Stimulated activated CD4-positive, alpha-beta T cell treated with anti-CD3 and anti-CD28 coated beads, Interleukin-4, amount 100 ng/mL, for 48 hours (primary cell): ENCODE data around the gene PAQR8.
"Not testable (repeated sequence)": the region's sequence is repeated elsewhere in the genome, so short reads cannot be mapped to it uniquely, and the experiment has no call there.

Experiments used
- DNase-seq, 2 donors: peaks; one replicate each; pipeline ENCODE4 v3.0.0-alpha.2; 2020; ENCODE audit warnings: low read depth in 2 of 2

The PAQR8 gene

DNA sequence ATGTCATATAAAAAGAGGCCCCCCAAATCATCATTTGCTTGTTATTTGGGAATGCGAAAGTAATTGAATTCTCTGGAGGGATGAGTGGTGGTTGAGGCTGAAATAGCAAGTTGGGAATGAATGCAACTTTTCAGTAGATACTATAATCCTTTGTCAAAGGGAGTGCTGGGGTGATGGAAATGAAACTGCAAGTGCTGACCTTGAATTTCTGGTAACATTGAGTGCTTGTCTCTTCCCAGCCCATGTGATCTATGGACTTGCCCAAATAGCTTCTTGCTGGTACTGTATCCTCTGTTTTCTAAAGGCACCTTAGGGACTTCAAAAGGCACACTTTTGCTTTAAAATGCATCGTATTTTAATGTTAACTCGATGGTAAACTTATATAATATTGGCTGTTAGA, 14.8 kb downstream of the PAQR8 start:
- no peak for DNase-seq

DNA sequence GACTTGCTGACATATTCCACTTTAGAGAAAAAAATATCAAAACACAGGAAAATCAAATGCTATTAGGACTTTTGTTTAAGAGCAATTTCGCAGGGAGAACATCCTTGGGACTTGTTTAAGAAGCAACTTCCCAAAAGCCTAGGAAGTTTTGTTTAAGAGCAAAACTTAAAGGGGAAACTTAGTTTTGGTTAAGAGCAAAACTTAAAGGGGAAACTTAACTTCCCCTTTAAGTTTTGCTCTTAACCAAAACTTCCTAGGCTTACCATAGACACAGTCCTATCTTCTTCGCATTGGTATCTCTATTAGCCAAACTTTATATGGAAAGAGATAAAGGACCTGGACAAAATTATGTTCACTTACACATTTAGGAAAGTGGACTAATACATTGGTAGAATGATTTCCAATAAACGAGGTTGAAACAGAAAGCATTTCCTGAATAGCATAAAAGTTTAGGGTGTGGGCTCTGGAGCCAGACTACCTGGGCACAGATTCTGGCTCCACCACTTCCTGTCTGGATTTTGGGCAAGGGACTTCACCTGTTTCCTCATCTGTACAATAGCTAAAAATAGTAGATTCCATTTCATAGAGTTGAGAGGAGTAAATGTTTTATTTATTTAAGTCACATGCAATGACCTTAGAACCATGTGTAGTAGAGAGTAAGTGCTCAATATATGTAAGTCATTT, 15.7 kb downstream of the PAQR8 start:
- no peak for DNase-seq

DNA sequence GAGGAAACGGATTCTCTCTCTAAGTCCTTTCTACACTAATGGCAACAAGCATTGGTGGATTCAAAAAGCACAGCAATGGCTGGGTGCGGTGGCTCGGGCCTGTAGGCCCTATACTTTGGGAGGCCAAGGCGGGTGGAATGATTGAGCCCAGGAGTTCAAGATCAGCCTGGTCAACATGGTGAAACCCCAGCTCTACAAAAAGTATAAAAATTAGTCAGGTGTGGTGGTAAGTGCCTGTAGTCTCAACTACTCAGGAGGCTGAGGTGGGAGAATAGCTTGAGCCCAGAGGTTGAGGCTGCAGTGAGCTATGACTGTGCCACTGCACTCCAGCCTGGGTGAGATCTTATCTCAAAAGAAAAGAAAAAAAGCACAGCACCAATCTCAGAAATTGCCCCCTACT, 19.3 kb downstream of the PAQR8 start:
- no peak for DNase-seq

DNA sequence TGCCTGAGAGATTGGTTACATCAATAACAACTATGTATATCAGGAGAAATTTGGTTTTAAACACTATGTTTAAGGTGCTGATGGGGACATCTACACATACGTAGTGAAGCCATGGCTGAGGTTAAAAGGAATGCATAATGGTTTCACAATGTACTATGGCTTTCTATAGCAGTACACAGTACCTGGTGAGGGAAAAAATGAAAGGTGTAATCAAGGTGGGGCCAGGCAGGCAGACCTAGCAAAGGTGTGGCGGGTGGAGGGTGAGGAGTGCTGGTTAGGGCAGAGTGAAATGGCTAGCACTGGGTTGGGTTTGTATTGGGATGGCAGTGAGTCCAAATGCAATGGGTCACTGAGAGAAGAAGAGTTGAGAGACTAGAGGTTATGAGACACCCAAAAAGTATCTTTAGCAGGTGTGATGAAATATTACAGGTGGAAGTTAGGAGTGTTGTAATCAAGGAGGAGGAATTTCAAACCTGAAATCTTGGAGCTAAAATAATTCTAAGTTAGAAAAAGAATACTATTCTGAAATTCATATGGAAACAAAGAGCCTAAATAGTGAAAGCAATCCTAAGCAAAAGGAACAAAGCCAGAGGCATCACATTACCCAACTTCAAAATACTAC, 22.3 kb downstream of the PAQR8 start:
- DNase-seq = no peak

DNA sequence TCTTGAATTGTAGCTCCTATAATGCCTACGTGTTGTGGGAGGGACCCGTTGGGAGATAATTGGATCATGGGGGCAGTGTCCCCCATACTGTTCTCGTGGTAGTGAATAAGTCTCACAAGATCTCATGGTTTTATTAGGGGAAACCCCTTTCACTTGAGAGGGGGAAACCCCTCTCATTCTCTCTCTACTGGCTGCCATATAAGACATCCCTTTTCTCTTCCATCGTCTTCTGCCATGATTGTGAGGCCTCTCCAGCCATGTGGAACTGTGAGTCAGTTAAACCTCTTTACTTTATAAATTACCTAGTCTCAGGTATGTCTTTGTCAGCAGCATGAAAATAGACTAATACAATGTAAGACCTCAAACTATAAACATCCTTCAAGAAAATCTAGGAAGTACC, 23.1 kb downstream of the PAQR8 start:
- no peak for DNase-seq

DNA sequence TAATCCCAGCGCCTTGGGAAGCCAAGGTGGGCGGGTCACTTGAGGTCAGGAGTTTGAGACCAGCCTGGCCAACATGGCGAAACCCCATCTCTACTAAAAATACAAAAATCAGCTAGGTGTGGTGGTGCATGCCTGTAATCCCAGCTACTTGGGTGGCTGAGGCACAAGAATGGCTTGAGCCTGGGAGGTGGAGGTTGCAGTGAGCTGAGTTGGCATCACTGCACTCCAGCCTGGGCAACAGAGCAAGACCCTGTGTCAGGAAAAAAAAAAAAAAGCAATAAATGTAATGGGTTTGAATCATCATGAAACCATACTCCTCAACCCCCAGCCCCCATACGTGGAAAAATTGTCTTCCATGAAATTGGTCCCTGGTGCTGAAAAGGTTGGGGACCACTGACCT, 26.2 kb downstream of the PAQR8 start:
- DNase-seq = not testable (repeated sequence)

DNA sequence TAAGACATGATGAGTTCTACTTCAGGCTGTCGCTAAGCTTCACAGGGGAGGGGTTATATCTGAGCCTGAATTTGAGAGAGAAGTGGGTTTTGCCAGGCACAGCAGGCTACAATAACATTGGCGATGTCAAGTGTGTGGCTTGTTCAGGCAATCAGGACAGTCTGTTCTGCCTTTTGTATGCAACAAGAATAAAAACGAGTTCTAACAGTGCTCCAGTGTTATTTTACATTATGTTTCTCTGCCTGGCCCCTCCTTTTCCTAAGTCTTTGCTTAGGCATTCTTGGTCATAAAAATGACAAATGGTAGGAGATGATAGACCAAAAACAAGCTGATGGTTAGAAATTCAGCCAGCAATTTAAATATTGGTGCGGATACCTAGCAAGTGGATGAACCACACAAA, 26.8 kb downstream of the PAQR8 start:
- DNase-seq = no peak

DNA sequence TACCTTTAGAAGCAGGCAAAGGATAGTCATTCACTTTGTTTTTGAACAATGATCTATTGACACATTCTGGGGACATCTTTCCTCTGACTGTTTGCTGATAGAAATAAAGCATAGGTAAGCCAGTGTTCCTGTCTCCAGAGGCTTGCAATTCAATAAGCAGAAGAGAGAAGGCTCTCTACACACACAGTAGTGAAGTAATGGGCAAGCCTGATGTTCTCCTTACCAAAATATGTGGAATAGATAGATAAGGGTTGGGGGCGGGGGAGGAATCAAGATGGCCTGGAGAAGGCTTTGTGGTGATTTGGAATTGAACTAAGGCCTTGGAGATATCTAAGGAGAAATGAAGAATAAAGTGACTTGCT, 27.3 kb downstream of the PAQR8 start:
- DNase-seq = no peak

DNA sequence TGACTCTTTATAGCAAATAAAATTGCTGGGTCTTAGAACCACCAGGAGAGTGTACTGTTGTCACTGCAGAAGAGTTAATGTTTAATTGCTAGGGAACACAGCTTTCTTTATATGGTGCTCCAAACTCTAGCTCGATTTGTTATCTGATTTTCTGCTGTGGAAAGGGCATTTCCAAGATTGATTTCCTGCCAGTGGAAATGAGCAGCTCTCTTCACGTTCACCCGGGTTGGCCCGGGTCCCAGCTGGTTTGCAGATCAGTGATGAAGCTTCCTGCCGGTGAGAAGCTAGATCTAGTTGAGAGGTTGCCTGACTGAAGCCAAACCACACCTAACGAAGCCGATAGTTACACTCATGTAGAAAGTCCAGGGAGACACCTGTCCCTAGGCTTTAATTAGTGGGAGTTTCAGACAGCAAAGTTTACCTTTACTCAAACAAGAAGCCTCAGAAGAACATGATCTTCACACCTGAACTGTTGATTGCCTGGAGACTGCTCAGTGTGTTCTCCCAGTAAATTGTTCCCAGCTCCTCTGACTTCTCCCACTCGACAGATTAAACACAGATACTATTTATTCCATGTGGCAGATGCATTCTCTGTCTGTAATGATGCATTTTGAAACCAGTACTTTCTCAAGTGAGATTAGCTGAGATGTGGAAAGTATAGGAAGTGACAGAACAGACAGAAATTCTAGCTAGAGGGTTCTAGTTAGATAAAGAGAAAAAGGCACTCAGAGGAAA, 27.8 kb downstream of the PAQR8 start:
- peak in 1 of 2 donors; percentile 27 for DNase-seq

DNA sequence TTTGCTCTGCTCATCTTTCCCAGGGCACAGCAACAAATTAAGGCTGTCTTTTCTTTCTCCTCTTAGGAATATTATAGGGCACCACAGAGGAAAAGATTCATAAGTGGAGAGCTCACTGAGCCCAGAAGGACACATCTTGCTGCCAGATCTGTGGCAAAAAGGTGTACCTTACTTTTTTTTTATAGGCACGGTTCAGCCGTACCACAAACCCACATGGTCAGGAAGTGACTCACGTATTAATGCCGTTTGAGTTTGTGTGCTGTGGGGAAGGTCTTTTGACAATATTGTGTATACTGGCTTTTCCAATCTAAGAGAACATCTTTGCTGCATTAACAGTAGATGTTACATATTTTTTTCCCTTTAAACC, 28.4 kb downstream of the PAQR8 start:
- DNase-seq = no peak

DNA sequence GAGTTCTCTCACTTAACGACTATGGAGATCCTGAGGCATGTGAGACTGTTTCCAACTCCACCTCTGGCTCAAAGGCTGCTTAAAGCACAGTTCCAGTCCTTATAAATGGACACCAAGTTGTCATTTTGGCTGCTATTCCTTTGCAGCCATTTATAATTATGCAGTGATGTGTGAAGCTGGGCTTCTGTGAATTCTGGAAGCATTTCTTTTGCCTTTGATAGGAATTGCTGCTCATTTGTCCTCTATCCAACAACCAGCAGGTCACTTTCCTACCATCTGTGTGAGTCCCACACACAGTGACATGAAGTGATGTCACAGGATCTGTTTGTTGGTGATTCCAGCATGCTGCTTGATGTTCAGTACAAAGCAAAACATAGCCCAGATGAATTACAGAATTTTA, 29.6 kb downstream of the PAQR8 start:
- DNase-seq = no peak

DNA sequence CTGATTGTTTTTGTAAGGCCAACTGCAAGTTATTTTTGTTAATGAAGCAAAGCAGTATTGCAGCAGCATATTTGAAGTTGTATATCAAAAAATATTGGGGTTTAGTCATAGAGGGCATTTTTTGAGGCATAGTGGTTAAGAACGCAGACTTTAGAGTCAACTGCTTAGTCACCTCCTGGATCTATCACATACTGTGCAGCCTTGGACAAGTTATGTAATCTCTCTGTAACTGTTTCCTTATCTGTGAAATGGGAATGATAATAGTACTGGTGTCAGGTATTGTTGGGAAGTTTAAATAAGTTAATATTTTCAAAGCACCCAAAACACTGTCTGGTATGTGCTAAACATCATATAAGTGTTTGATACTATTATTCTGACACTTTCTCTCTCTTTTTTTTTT, 31.0 kb downstream of the PAQR8 start:
- DNase-seq = no peak

DNA sequence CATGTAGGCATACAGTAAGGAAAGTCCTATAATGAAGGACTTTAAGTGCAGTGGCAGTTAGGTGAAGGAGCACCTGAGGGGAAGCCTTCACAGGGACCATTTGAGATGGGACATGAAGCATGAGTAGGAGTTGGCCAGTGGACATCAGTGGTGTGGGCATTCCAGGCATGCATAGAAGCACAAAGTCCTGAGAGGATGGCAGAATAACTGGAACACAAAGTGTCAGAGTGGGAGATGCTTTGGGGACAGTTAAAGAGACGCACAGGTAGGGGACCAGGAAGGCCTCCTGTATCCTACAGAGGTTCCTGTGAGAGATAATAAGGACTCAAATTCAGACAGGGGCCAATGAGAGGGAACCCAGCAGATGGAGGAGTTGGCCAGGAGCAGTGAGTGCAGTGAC, 31.8 kb downstream of the PAQR8 start:
- no peak for DNase-seq

DNA sequence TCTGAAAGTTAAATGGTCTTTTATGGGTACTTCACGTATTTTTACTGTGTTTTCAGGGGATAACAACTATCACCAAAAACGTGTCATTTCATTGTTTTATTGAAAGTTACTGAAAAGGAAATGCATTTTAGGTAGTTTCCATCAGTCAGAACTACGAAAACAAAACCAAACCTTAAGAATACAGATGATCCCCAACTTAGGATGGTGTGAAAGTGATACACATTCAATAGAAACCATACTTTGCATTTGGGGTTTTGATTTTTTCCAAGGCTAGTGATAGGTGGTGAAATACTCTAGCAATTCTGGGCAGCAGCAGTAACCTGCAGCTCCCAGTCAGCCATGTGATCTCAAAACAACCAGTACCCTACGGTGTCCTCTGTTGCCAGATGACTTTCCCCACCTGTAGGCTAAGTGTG, 32.3 kb downstream of the PAQR8 start:
- DNase-seq = no peak

DNA sequence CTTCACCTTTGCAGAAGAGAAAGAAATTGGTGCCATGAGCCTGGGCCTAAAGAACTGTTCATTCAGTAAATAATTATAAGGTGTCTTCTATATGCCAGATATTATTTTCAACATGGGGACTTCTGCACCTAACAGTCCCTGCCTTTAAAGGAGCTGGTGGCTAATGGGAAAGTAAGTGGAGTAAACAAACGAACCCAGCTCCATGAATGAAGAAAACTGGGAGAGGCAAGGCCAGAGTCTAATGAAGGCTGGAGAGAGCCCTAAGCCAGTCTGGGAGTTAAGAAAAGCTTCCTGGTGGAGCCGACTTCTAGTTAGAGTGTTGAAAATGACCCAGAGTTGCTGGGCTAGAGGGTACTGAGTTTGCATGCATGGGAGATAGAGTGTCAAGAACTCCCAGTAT, 34.0 kb downstream of the PAQR8 start:
- no peak for DNase-seq

DNA sequence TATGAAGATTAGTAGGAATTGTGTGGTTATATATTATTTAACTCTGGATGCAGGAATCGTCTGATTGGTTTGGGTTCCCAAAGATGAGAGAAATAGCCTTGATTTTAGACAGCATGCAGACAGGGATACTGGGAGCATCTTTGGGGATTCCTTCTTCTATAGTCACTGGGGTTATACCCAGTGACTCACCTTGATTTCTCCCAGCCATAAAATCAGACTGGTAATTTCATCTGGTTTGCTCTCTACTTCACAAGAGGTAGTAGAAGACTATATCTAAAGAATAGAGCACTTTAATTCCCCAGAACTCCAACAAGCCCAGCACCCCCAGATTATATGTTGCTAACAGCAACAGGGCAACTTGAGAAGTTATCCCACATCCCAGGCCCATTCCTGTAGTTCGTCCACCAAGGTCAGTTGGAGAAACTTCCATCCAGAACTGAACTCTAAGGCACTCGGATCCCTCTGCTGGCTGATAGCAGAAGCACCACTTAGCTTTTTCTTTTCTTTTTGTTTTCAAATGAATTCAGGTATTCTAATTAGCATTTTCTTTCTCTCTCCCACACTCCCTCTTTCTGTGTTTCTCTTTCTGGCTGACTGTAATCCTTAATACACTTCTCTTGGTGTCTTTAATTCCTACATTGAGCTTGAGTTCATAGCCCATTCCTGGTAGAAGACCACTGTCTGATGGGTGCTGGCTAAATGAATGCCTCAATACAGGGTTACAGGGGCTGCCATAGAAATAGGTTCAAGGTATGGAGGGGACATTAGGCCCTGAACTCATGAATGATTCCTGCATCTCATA, 37.8 kb downstream of the PAQR8 start:
- DNase-seq = no peak

DNA sequence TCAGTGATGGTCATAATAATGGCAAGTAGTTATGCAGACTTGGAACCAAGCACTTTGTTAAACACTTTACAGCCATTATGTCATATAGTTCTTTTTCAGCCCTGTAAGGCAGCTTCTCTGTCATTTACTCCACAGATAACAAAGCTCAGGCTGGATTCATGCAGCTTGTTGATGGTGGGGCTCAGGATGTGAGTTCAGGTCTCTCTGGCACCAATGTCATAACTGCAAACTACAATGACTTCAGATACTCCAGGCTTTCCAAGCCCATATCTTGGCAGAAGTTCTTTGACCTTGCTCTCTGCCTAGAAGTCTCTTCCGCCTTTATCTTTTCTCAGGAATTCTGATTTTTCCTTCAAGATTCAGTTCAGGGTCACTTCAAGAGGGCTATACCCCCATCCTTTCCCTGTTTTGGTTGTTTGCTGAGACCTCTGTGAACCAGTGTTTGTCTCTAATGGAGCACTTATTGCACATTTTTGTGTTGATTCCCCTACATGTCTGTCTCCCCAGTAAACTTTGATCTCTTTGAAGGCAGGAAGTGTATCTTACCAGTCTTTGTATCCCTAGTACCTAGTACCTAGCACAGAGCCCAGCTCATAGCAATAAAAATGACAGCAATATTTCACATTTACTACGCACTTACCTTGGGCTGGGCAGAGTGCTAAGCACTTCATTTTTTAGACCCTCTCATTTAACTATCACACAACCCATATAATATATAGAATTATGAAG, 38.5 kb downstream of the PAQR8 start:
- no peak for DNase-seq

DNA sequence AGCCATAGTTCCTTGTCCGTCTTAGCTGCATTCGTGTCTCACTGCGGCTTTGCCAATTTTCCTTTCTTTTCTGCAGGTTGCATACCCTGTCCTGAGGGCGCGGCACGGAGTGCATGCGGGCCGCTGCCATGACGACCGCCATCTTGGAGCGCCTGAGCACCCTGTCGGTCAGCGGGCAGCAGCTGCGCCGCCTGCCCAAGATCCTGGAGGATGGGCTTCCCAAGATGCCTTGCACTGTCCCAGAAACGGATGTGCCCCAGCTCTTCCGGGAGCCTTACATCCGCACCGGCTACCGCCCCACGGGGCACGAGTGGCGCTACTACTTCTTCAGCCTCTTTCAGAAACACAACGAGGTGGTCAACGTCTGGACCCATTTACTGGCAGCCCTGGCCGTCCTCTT, 41.1 kb downstream of the PAQR8 start:
- DNase-seq = no peak

DNA sequence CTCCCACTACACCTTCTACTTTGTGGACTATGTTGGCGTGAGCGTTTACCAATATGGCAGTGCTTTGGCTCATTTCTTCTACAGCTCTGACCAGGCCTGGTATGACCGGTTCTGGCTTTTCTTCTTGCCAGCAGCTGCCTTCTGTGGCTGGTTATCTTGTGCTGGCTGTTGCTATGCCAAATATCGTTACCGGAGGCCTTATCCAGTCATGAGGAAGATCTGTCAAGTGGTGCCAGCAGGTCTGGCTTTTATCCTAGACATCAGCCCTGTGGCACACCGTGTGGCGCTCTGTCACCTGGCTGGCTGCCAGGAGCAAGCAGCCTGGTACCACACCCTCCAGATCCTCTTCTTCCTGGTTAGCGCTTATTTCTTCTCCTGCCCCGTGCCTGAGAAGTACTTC, 41.7 kb downstream of the PAQR8 start:
- DNase-seq = no peak

DNA sequence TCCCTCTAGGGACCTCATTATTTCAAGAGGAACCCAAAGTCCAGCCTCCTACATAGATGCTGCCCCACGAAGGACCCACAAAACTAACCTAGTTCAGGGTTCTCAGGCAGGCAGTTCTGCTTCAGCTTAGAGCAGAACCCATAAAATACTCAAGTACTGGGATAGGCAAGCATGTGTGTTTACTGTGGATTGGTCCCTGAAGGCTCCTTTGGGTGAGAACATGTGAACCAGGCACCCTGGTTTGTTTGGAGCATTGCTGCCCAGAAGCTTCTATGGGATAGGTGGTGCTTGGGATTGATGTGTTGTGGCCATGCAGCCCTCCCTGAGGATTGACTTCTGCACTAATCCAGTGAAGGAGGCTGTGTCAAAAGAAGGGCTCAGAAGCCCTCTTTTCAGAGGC, 43.3 kb downstream of the PAQR8 start:
- DNase-seq = no peak

DNA sequence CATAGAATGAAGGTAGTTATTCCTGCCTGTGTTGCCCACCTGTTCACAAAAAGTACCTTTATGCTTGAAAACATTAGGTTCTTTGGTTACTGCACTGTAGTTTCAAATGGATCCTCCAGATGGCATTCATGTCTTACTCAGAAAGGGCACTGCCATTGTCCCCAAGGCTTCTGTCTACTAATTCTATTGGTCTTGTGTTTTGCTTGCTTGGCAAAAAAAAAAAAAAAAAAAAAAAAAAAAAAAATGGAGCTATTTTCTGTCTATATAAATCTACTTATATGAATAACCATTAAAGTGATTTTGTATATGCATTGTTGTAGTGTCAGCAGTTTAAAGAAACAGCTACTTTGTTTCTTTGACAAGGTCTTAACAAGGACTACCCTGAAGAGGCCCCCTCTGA, 45.5 kb downstream of the PAQR8 start:
- DNase-seq = no peak

DNA sequence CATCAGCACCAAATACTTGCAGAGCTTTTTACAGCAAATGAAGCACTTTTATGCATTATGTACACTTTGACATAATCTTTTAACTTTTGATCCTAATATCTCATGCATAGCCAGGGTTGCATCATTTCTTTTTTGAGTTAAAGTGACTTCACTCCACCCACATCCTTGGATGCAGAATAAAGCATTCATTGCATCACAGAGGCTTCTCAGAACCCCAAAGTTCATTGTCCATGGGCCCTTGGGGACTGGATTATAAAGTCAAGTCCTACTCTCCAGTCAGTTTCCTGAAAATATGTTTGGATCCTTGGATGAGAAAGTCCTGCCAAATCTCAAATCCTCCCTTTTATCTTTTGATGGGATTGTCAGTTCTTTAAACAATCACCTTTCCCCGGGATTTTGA, 47.5 kb downstream of the PAQR8 start:
- no peak for DNase-seq
